Body of pancreas (tissue), 4 donors: Measurements from ENCODE around the gene C1QTNF6. TPM values are rescaled to one million over a fixed set of nuclear protein-coding genes. Genes with fewer than 3 reads are reported as not detected.

Experiments
- ATAC-seq: fragments of 150-250 bp; one replicate; pipeline ENCODE4 v1.9.1; 2016
- DNase-seq, 4 donors: peaks; one replicate each; pipeline ENCODE4 v3.0.0-alpha.2; 2019
- H3K27ac ChIP-seq, 4 donors: fragments of 200-600 bp; sonication (generic); 1 replicate in 3 of 4; 2 replicates in 1 of 4; pipeline versions ENCODE4 v1.5.1 to v1.6.1; 2016 to 2019; ENCODE audit warnings: mild to moderate bottlenecking in 1 of 4, mixed read lengths in 1 of 4, moderate library complexity in 1 of 4
- H3K27me3 ChIP-seq, 2 donors: fragments of 200-600 bp; sonication (generic); one replicate each; pipeline ENCODE4 v1.6.0; 2016; ENCODE audit warnings: mild to moderate bottlenecking in 1 of 2
- H3K36me3 ChIP-seq, 2 donors: fragments of 200-600 bp; sonication (generic); replicated peaks in 1 of 2; 2 replicates each; pipeline ENCODE4 v1.5.1; 2016; ENCODE audit warnings: low read depth in 2 of 2; ENCODE audit not compliant: insufficient read depth in 1 of 2
- H3K4me1 ChIP-seq: fragments of 200-600 bp; sonication (generic); one replicate; pipeline ENCODE4 v1.6.0; 2016
- H3K4me3 ChIP-seq, 2 donors: fragments of 200-600 bp; sonication (generic); 1 replicate in 1 of 2; 2 replicates in 1 of 2; pipeline ENCODE4 v1.5.1; 2016 to 2019
- H3K9me3 ChIP-seq, 3 donors: fragments of 200-600 bp; sonication (generic); 1 replicate in 2 of 3; 2 replicates in 1 of 3; pipeline ENCODE4 v1.5.1; 2016
- CTCF ChIP-seq, 7 experiments: fragments of 450-650 bp in 4 of 7; fragments of 200-600 bp in 3 of 7; sonication (generic) in 3 of 7; IDR thresholded peaks; one replicate each; pipeline ENCODE4 v1.5.1; 2016 to 2019; ENCODE audit warnings: antibody characterized with exemption in 7 of 7
- POLR2A ChIP-seq, 3 donors: fragments of 450-650 bp; IDR thresholded peaks; one replicate each; pipeline ENCODE4 v1.6.1; 2016; ENCODE audit warnings: antibody characterized with exemption in 3 of 3, mild to moderate bottlenecking in 2 of 3
- WGBS, 2 donors: methylation state at CpG; one replicate each; pipeline ENCODE4 v1.1.5; 2017; 5-methylcytosine and 5-hydroxymethylcytosine counted together
- intact Hi-C: fragments of 100-400 bp; cut with DNase I; formaldehyde crosslinking; loops from one replicate; pipeline ENCODE4 v1.15.1; 2023
- total RNA-seq, 2 donors: library from RNA; depleted of rRNA; stranded (reverse); fragments of >200 nt; gene quantifications; one replicate each; pipeline ENCODE4 v1.1.0, GENCODE V29; 2016

C1QTNF6 gene
- total RNA-seq, 2 donors from 2014 or later = 2.0 to 4.7 TPM

GRCh38 chr22:37211866-37212173 is 23.8 kb upstream of the C1QTNF6 start:
- intact Hi-C loops = no loop called here
- Histone ChIP-seq H3K4me1 (peaks cover 9% of the 10 kb centered on the region), H3K27ac (no peak overlapping the region), H3K27me3 (no peaks in the 10 kb centered on the region), H3K4me3 (no peak overlapping the region), H3K36me3 (no peaks in the 10 kb centered on the region), H3K9me3 (no peaks in the 10 kb centered on the region)
- ATAC-seq (no peak), DNase-seq (no peak)
- TF ChIP-seq POLR2A (IDR thresholded peaks at IDR 0.05) (no peak), CTCF (IDR thresholded peaks at IDR 0.05) (no peak)
- 63 to 71% methylated on average over 6 of the region's 6 CpGs for WGBS, 2 donors

GRCh38 chr22:37211075-37211865 is 23.2 kb upstream of the C1QTNF6 start:
- ATAC-seq (no peak), DNase-seq (no peak)
- 72 to 85% methylated on average over 5 to 22 of the region's 24 CpGs for WGBS, 2 donors
- Histone ChIP-seq H3K4me1 (peaks cover 9% of the 10 kb centered on the region), H3K27ac (no peak overlapping the region), H3K36me3 (no peaks in the 10 kb centered on the region), H3K27me3 (no peaks in the 10 kb centered on the region), H3K4me3 (no peak overlapping the region), H3K9me3 (no peaks in the 10 kb centered on the region)
- intact Hi-C loops = no loop called here
- TF ChIP-seq POLR2A (IDR thresholded peaks at IDR 0.05) (no peak), CTCF (IDR thresholded peaks at IDR 0.05) (no peak)

GRCh38 chr22:37210041-37210803 is 22.2 kb upstream of the C1QTNF6 start:
- 74 to 75% methylated on average over 9 to 15 of the region's 15 CpGs for WGBS, 2 donors
- Histone ChIP-seq H3K4me1 (peaks cover 9% of the 10 kb centered on the region), H3K27ac (no peak overlapping the region), H3K27me3 (no peaks in the 10 kb centered on the region), H3K36me3 (no peaks in the 10 kb centered on the region), H3K4me3 (no peak overlapping the region), H3K9me3 (no peaks in the 10 kb centered on the region)
- intact Hi-C loops = no loop called here
- ATAC-seq (no peak), DNase-seq (no peak)
- TF ChIP-seq CTCF (IDR thresholded peaks at IDR 0.05) = no peak
- TF ChIP-seq POLR2A (IDR thresholded peaks at IDR 0.05) = no peak

DNA sequence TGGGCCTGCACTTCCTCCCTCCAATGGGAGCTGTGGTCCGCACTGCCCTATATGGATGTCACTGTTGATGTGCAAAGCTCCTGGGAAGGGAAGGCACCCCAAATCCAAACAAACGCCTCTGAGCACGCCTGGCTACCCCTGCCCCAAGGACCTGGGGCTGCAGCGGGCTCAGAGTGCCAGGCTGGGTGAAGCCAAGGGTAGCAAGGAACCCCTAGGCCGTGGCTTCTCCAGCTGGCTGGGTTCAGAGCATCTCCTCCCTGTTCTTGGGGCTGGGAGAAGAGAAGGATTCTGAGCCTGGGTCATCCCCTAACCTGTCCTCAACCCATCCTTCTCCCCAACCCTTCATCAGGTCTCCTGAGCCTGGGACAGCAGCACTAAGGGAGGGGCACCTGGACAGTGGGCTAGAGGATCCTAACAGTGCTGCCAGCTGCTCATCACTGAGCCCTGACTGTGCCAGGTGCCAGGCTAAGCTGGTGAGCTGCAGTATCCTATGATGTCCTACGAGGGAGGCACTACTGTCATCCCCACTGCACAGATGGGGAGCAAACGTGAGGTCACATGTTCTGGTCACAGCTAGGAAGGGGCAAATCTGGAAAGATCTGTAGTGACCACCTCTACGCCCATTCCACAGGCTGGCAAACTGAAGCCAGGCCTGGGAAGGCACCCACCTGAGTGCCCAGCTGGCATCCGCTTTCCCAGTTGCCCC is 21.2 kb upstream of the C1QTNF6 start:
- ATAC-seq (no peak), DNase-seq (no peak)
- intact Hi-C loops = no loop called here
- Histone ChIP-seq H3K4me3 (no peak overlapping the region), H3K36me3 (no peaks in the 10 kb centered on the region), H3K4me1 (peaks cover 9% of the 10 kb centered on the region), H3K27me3 (no peaks in the 10 kb centered on the region), H3K9me3 (no peaks in the 10 kb centered on the region), H3K27ac (no peak overlapping the region)
- TF ChIP-seq CTCF (IDR thresholded peaks at IDR 0.05) = no peak
- TF ChIP-seq POLR2A (IDR thresholded peaks at IDR 0.05) = no peak
- 79 to 85% methylated on average over 5 to 9 of the region's 9 CpGs for WGBS, 2 donors
